DND-41 (cell line): ENCODE data around the gene ICA1.
A peak's percentile ranks its signal among the peaks of the same experiment; 100 is the strongest.

Experiments
- ATAC-seq: fragments of 200-7000 bp; cut with Tn5 transposase; 3 replicates; pipeline ENCODE4 v1.9.1; 2021; ENCODE audit warnings: low read depth; ENCODE audit not compliant: insufficient read depth
- DNase-seq: peaks from one replicate; pipeline ENCODE4 v3.0.0-alpha.2; 2020
- H2AFZ ChIP-seq: 2 replicates; pipeline ENCODE4 v1.6.0; 2012; ENCODE audit warnings: low read depth, low read length
- H3K27ac ChIP-seq: 2 replicates; pipeline ENCODE4 v1.5.1; 2012; ENCODE audit warnings: low read length, inconsistent platforms
- H3K27me3 ChIP-seq: fragments of 200-600 bp; sonication (generic); 2 replicates; pipeline ENCODE4 v1.6.0; 2012; ENCODE audit warnings: low read length, mild to moderate bottlenecking, inconsistent platforms; ENCODE audit not compliant: insufficient read depth, poor library complexity
- H3K36me3 ChIP-seq: 2 replicates; pipeline ENCODE4 v1.5.1; 2012; ENCODE audit warnings: low read length, inconsistent platforms; ENCODE audit not compliant: insufficient read depth
- H3K4me1 ChIP-seq: 2 replicates; pipeline ENCODE4 v1.5.1; 2012; ENCODE audit warnings: mild to moderate bottlenecking, low read length; ENCODE audit not compliant: insufficient read depth
- H3K4me2 ChIP-seq: 2 replicates; pipeline ENCODE4 v1.6.0; 2012; ENCODE audit warnings: mild to moderate bottlenecking, moderate library complexity, low read length, inconsistent platforms; ENCODE audit not compliant: insufficient read depth
- H3K4me3 ChIP-seq, 2 experiments: fragments of 200-600 bp in 1 of 2; shearing (Covaris generic) in 1 of 2; 2 replicates each; pipeline ENCODE4 v1.5.1; 2012 to 2016; ENCODE audit warnings: inconsistent platforms in 2 of 2, low read length in 2 of 2, mild to moderate bottlenecking in 2 of 2, low read depth in 1 of 2, moderate library complexity in 1 of 2
- H3K79me2 ChIP-seq: 2 replicates; pipeline ENCODE4 v1.6.0; 2012; ENCODE audit warnings: low read length, inconsistent platforms; ENCODE audit not compliant: insufficient read depth
- H3K9ac ChIP-seq: 2 replicates; pipeline ENCODE4 v1.6.0; 2012; ENCODE audit warnings: low read depth, mild to moderate bottlenecking, inconsistent platforms, low read length, moderate library complexity
- H3K9me3 ChIP-seq: 2 replicates; pipeline ENCODE4 v1.5.1; 2012; ENCODE audit warnings: low read length, moderate library complexity, mild to moderate bottlenecking, inconsistent platforms; ENCODE audit not compliant: insufficient read depth, severe bottlenecking
- H4K20me1 ChIP-seq: 2 replicates; pipeline ENCODE4 v1.6.0; 2012; ENCODE audit warnings: low read length; ENCODE audit not compliant: insufficient read depth
- CTCF ChIP-seq: IDR thresholded peaks from 2 replicates; pipeline ENCODE4 v1.5.1; 2012; ENCODE audit warnings: borderline replicate concordance, low read length, moderate library complexity, mild to moderate bottlenecking; ENCODE audit not compliant: poor library complexity, severe bottlenecking; ENCODE audit errors: extremely low read depth
- EZH2 ChIP-seq: IDR thresholded peaks from 3 replicates; pipeline ENCODE4 v1.6.1; 2012; ENCODE audit warnings: borderline replicate concordance, low read depth, mild to moderate bottlenecking, moderate library complexity, low read length, inconsistent platforms; ENCODE audit not compliant: severe bottlenecking

ICA1 gene

GRCh38 chr7:8129318-8129659 is 132.7 kb downstream of the ICA1 start:
- Histone ChIP-seq H3K4me2 (no peak overlapping the region), H3K27ac (no peak overlapping the region), H3K9ac (no peak overlapping the region), H3K36me3 (no peaks in the 10 kb centered on the region), H2AFZ (no peak overlapping the region), H3K4me1 (peaks cover 56% of the 10 kb centered on the region), H3K79me2 (no peaks in the 10 kb centered on the region), H3K9me3 (no peaks in the 10 kb centered on the region), H3K27me3 (no peaks in the 10 kb centered on the region), H3K4me3 (no peak overlapping the region), H4K20me1 (no peaks in the 10 kb centered on the region)
- TF ChIP-seq EZH2: no peak
- no peak for TF ChIP-seq CTCF
- ATAC-seq (no peak), DNase-seq (no peak)

- Histone ChIP-seq H4K20me1 (no peaks in the 10 kb centered on the region), H3K27ac (no peak overlapping the region), H3K4me2 (no peak overlapping the region), H3K9ac (no peak overlapping the region), H3K79me2 (no peaks in the 10 kb centered on the region), H3K9me3 (no peaks in the 10 kb centered on the region), H3K4me1 (peaks cover 56% of the 10 kb centered on the region), H3K4me3 (no peak overlapping the region), H3K27me3 (no peaks in the 10 kb centered on the region), H3K36me3 (no peaks in the 10 kb centered on the region), H2AFZ (0 out of 2 replicates have a peak overlapping the region, but pooled peaks have one; percentile 12)
- no peak for DNase-seq
- TF ChIP-seq EZH2: no peak
- no peak for TF ChIP-seq CTCF
- ATAC-seq: no peak
These were observed 133.3 kb downstream of the ICA1 start for GRCh38 chr7:8128449-8129317.

- Histone ChIP-seq H3K27ac (peak overlapping the region; percentile 84), H4K20me1 (no peaks in the 10 kb centered on the region), H3K9me3 (no peaks in the 10 kb centered on the region), H3K79me2 (no peaks in the 10 kb centered on the region), H3K4me2 (peak overlapping the region; percentile 57; the same call in 1 of the 2 replicates), H3K27me3 (no peaks in the 10 kb centered on the region), H3K4me3 (no peak overlapping the region), H3K9ac (peak overlapping the region; percentile 37; the same call in 1 of the 2 replicates), H3K4me1 (peaks cover 43% of the 10 kb centered on the region), H2AFZ (0 out of 2 replicates have a peak overlapping the region, but pooled peaks have one; percentile 9), H3K36me3 (no peaks in the 10 kb centered on the region)
- no peak for ATAC-seq
- TF ChIP-seq CTCF: no peak
- TF ChIP-seq EZH2: no peak
- DNase-seq: no peak
These were observed 135.3 kb downstream of the ICA1 start for GRCh38 chr7:8126601-8127167.
